MCF 10A (cell line): ENCODE results near the gene CGB7. TPM values are rescaled to one million over a fixed set of nuclear protein-coding genes. Genes with fewer than 3 reads are reported as not detected.
"Not testable (repeated sequence)": the region's sequence is repeated elsewhere in the genome, so short reads cannot be mapped to it uniquely, and the experiment has no call there.

ENCODE experiments used
- BruUV-seq: library from RNA; stranded (reverse); fragments of 400-500 nt; replicated peaks from 2 replicates; lab custom pipeline; 2021; lab: Mats Ljungman, UMichigan
- CTCF ChIA-PET: fragments of 300-600 bp; sonication (Branson Sonifier 250); formaldehyde crosslinking; extraction: SDS; loops from one replicate; lab custom pipeline; 2021; ENCODE audit warnings: antibody characterized with exemption, inconsistent platforms; lab: Yijun Ruan, JAX
- POLR2A ChIA-PET: fragments of 300-600, 350-650 bp; sonication (Branson Sonifier 250); formaldehyde crosslinking; extraction: SDS; loops from one replicate; lab custom pipeline; 2020; ENCODE audit warnings: antibody characterized with exemption, inconsistent platforms; lab: Yijun Ruan, JAX
- DNase-seq: peaks from one replicate; pipeline ENCODE4 v3.0.0-alpha.2; 2018; ENCODE audit not compliant: unreplicated experiment
- H3K27ac Mint-ChIP-seq: one replicate; pipeline ENCODE4 v1.8.0; 2022; ENCODE audit warnings: mild to moderate bottlenecking, low read depth, mixed read lengths; ENCODE audit not compliant: unreplicated experiment
- H3K27me3 Mint-ChIP-seq: one replicate; pipeline ENCODE4 v1.8.0; 2022; ENCODE audit warnings: mixed read lengths; ENCODE audit not compliant: insufficient read depth, unreplicated experiment
- H3K36me3 Mint-ChIP-seq: one replicate; pipeline ENCODE4 v1.8.0; 2022; ENCODE audit warnings: mild to moderate bottlenecking, moderate library complexity, mixed read lengths; ENCODE audit not compliant: insufficient read depth, unreplicated experiment
- H3K4me1 Mint-ChIP-seq: one replicate; pipeline ENCODE4 v1.8.0; 2022; ENCODE audit warnings: mixed read lengths; ENCODE audit not compliant: insufficient read depth, unreplicated experiment
- H3K4me3 Mint-ChIP-seq: one replicate; pipeline ENCODE4 v1.8.0; 2022; ENCODE audit warnings: mild to moderate bottlenecking, moderate library complexity, mixed read lengths; ENCODE audit not compliant: unreplicated experiment
- H3K9me3 Mint-ChIP-seq: one replicate; pipeline ENCODE4 v1.8.0; 2022; ENCODE audit warnings: mixed read lengths; ENCODE audit not compliant: unreplicated experiment
- intact Hi-C: fragments of 100-400 bp; cut with micrococcal nuclease; formaldehyde crosslinking; loops from 2 replicates; pipeline ENCODE4 v1.14.1; 2022
- total RNA-seq: library from RNA; stranded (reverse); gene quantifications from 2 replicates; pipeline ENCODE4 v1.2.3, GENCODE V29; 2022
- TF ChIP-seq, protein P1 (sequence below): fragments of 200-600 bp; IDR thresholded peaks from one replicate; pipeline ENCODE4 v1.8.0; 2022; ENCODE audit warnings: antibody characterized with exemption, mild to moderate bottlenecking; ENCODE audit not compliant: unreplicated experiment

The CGB7 gene
- total RNA-seq, 1 experiment from 2014 or later, result 2.5 TPM

DNA sequence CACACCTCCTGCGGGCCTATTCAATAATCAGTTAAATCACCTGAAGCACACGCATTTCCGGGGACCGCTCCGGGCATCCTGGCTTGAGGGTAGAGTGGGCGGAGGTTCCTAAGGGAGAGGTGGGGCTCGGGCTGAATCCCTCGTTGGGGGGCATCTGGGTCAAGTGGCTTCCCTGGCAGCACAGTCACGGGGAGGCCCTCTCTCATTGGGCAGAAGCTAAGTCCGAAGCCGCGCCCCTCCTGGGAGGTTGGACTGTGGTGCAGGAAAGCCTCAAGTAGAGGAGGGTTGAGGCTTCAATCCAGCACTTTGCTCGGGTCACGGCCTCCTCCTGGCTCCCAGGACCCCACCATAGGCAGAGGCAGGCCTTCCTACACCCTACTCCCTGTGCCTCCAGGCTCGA lies 14.0 kb downstream of the CGB7 start, which contains the start of gene CGB5:
Gene CGB5 (plus strand): TSS at position 301 of the 400 bp plus-strand sequence. CDS start 362 bp downstream, outside the sequence.
- BruUV-seq, CTCF ChIA-PET, H3K27ac Mint-ChIP-seq: not testable (repeated sequence)

DNA sequence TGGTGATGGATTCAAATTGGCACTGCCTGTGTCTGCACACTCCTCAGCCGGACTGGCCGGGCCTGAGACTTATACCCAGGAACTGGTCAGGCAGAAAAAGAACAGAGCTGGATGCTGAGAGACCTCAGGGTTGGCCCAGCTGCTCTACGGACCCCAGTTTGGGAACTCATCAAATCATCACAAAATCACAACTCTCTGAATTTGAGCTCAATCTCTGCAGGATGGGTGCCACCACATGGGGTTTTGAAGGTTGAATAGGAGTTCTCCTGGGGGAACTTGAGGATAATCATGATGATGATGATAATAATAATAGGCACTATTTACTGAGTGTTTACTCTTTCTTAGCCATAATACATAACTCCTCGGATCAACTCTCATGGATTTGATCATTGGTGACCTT lies 14.9 kb downstream of the CGB7 start:
- H3K4me3 Mint-ChIP-seq, DNase-seq, H3K9me3 Mint-ChIP-seq, H3K36me3 Mint-ChIP-seq, intact Hi-C loops, POLR2A ChIA-PET, H3K27me3 Mint-ChIP-seq, CTCF ChIA-PET, BruUV-seq, H3K27ac Mint-ChIP-seq: not testable (repeated sequence)
- H3K4me1 Mint-ChIP-seq, result peaks cover 12% of the 10 kb centered on the region

More for the DNA sequence above, 14.0 kb downstream of the CGB7 start, which contains the start of gene CGB5:
- POLR2A ChIA-PET, result interaction anchor here (0.6 kb wide), 1 partner anchor 417 kb away, joined by 3 read pairs; no protein-coding TSS in a partner anchor
- DNase-seq, H3K9me3 Mint-ChIP-seq, H3K36me3 Mint-ChIP-seq, H3K4me3 Mint-ChIP-seq, intact Hi-C loops, H3K27me3 Mint-ChIP-seq: not testable (repeated sequence)
- H3K4me1 Mint-ChIP-seq, result peaks cover 11% of the 10 kb centered on the region

DNA sequence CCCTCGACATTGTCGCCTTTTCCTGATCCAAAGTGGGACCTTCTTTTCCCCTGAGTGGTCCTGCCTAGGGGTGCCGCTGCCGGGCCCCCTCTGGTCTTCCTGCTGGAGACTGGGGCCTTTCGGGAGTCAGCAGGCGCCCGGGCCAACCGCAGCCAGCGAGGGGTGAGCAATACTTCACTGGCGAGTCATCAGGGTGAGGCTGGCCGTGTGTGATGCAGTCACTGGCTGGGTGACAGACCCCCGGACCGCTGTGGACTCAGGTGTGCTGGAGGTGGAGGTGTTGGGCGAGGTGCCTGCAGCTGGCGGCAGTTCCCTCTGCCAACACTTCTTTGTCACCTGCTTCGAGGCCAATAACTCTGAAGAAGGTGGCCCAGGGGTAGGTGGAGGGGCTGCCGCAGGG lies 15.4 kb downstream of the CGB7 start:
- Mint-ChIP-seq H3K9me3 (no peaks in the 10 kb centered on the region), H3K36me3 (no peaks in the 10 kb centered on the region), H3K27ac (peak overlapping the region; percentile 84), H3K4me1 (peaks cover 12% of the 10 kb centered on the region), H3K27me3 (no peaks in the 10 kb centered on the region), H3K4me3 (no peak overlapping the region)
- no peak for DNase-seq
- ChIA-PET POLR2A (no interaction called here), CTCF (no interaction called here)
- TF ChIP-seq, protein P1, sequence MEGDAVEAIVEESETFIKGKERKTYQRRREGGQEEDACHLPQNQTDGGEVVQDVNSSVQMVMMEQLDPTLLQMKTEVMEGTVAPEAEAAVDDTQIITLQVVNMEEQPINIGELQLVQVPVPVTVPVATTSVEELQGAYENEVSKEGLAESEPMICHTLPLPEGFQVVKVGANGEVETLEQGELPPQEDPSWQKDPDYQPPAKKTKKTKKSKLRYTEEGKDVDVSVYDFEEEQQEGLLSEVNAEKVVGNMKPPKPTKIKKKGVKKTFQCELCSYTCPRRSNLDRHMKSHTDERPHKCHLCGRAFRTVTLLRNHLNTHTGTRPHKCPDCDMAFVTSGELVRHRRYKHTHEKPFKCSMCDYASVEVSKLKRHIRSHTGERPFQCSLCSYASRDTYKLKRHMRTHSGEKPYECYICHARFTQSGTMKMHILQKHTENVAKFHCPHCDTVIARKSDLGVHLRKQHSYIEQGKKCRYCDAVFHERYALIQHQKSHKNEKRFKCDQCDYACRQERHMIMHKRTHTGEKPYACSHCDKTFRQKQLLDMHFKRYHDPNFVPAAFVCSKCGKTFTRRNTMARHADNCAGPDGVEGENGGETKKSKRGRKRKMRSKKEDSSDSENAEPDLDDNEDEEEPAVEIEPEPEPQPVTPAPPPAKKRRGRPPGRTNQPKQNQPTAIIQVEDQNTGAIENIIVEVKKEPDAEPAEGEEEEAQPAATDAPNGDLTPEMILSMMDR, result no peak
- BruUV-seq, result no TSS peak
- intact Hi-C loops, result no loop called here

DNA sequence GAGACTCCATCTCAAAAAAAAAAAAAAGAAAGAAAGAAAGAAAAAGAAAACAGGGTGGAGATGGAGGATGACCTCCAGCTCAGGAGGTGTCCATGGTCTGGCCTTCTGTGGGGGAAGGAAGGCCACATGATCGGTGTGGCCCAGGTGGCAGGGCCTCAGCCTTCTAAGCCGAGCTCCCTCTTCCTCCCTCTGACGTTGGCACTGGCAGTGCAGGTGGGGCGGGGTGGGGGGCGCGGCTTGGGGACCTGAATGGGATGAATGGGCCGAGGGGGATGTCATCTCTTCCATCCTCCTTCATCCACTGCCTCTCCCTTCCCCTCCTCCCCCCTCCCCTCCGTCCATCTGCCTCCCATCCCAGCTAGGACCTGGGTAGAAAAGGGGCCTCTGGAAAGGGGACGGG lies 17.8 kb downstream of the CGB7 start:
- H3K27me3 Mint-ChIP-seq, BruUV-seq, H3K4me3 Mint-ChIP-seq, H3K9me3 Mint-ChIP-seq, H3K36me3 Mint-ChIP-seq, intact Hi-C loops, POLR2A ChIA-PET, DNase-seq, H3K27ac Mint-ChIP-seq: not testable (repeated sequence)
- peaks cover 12% of the 10 kb centered on the region for H3K4me1 Mint-ChIP-seq
- CTCF ChIA-PET, result interaction anchor here (0.7 kb wide), 1 partner anchor 46 kb away, joined by 3 read pairs; the partner anchor contains the start of gene RUVBL2

DNA sequence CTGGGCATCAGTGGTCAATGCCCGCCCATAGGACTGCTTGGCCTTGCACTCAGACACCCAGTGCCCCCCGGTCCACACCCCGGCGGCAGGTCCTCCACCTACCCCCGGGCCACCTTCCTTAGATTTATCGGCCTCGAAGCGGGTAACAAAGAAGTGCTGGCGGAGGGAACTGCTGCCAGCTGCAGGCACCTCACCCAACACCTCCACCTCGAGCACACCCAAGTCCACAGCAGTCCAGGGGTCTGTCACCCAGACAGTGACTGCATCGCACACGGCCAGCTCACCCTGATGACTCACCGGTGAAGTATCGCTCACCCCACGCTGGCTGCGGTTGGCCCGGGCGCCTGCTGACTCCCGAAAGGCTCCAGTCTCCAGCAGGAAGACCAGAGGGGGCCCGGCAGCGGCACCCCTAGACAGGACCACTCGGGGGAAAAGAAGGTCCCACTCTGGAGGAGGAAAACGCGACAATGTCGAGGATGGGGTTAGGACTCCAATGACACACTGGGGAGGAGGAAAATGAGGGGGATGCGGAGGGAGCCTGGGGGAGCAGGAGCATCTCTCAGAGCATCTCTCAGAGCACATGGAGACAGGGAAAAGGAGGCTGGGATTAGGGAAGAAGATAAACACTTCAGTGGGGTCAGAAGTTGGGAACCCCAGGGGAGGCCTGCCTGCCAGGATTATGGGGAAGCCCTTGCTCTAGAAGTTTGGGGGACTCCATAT lies 18.8 kb downstream of the CGB7 start:
- H3K9me3 Mint-ChIP-seq, BruUV-seq, H3K27ac Mint-ChIP-seq, POLR2A ChIA-PET, H3K36me3 Mint-ChIP-seq, H3K27me3 Mint-ChIP-seq, H3K4me3 Mint-ChIP-seq, intact Hi-C loops, CTCF ChIA-PET: not testable (repeated sequence)
- DNase-seq, result peak; percentile 68
- H3K4me1 Mint-ChIP-seq, result peaks cover 12% of the 10 kb centered on the region

DNA sequence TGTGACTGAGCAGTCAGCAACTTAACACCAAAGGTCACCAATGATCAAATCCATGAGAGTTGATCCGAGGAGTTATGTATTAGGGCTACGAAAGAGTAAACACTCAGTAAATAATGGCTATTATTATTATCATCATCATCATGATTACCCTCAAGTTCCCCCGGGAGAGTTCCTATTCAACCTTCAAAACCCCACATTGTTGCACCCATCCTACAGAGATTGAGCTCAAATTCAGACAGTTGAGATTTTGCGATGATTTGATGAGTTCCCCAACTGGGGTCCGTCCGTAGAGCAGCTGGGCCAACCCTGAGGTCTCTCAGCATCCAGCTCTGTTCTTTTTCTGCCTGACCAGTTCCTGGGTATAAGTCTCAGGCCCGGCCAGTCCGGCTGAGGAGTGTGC lies 19.4 kb downstream of the CGB7 start:
- DNase-seq, H3K4me3 Mint-ChIP-seq, intact Hi-C loops, H3K9me3 Mint-ChIP-seq, POLR2A ChIA-PET, H3K27me3 Mint-ChIP-seq, CTCF ChIA-PET, H3K36me3 Mint-ChIP-seq, H3K27ac Mint-ChIP-seq, BruUV-seq: not testable (repeated sequence)
- peaks cover 12% of the 10 kb centered on the region for H3K4me1 Mint-ChIP-seq
